ENCODE results near the gene PGAM1.

DNA sequence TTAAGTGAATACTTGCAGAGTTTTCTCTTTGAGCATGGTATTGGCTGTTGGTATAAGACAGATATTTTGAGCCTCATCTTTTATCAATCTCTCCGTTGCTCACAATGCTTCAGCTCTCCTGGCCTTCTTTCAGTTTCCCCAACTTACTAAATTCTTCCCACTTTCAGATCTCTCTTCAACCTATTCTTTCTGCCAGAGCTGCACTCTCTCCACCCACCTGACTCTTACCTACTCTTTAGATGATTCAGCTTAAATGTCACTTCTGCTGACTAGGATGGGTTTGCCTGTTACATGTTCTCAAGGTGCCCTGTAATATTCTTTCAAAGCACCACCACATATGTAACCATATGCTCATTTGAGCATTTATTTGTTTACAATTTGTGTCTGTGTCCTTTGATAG is 18.2 kb downstream of the PGAM1 start:
- TF ChIP-seq EZH2 (IDR thresholded peaks at IDR 0.05; ENCODE audit: insufficient read depth, poor library complexity, severe bottlenecking) = no peak
- TF ChIP-seq EZH2phosphoT487 (IDR thresholded peaks at IDR 0.05; ENCODE audit: insufficient read depth, low read depth) = no peak

Measured in GM23248 (cell line).